ENCODE measurements around the gene SYT2. TPM values are rescaled to one million over a fixed set of nuclear protein-coding genes. Genes with fewer than 3 reads are reported as not detected.

SYT2 gene
- total and polyA plus RNA-seq, 3 donors from 2014 or later, result 2.0 to 7.2 (median 2.1) TPM

GRCh38 chr1:202592146-202592545, 118.1 kb downstream of the SYT2 start:
- WGBS, 2 donors, result 84 to 90% methylated on average over 7 of the region's 7 CpGs
- intact Hi-C loops (cut with DNase I; ENCODE audit: low total_unique reads), result no loop called here
- H3K4me3 ChIP-seq, result no peak overlapping the region
- H3K27me3 ChIP-seq, result no peaks in the 10 kb centered on the region
- no peaks in the 10 kb centered on the region for H3K36me3 ChIP-seq (ENCODE audit: low read depth, missing control alignments)
- peaks cover 15% of the 10 kb centered on the region for H3K4me1 ChIP-seq
- H3K9me3 ChIP-seq, result no peaks in the 10 kb centered on the region
- no peak overlapping the region for H3K27ac ChIP-seq
- TF ChIP-seq CTCF (IDR thresholded peaks at IDR 0.05), result no peak
- no peak for TF ChIP-seq POLR2A (IDR thresholded peaks at IDR 0.05)
- DNase-seq, result no peak

- no peak for TF ChIP-seq CTCF (IDR thresholded peaks at IDR 0.05)
- no peak for TF ChIP-seq POLR2A (IDR thresholded peaks at IDR 0.05)
- Histone ChIP-seq H3K4me1 (peaks cover 20% of the 10 kb centered on the region), H3K9me3 (no peaks in the 10 kb centered on the region), H3K4me3 (no peak overlapping the region), H3K27ac (no peak overlapping the region), H3K27me3 (no peaks in the 10 kb centered on the region), H3K36me3 (ENCODE audit: low read depth, missing control alignments) (no peaks in the 10 kb centered on the region)
- intact Hi-C loops (cut with DNase I; ENCODE audit: low total_unique reads), result no loop called here
- DNase-seq, result no peak
- WGBS, 2 donors, result 90 to 100% methylated on average over 3 to 7 of the region's 7 CpGs
Observed at GRCh38 chr1:202591515-202591914, 118.7 kb downstream of the SYT2 start.

DNA sequence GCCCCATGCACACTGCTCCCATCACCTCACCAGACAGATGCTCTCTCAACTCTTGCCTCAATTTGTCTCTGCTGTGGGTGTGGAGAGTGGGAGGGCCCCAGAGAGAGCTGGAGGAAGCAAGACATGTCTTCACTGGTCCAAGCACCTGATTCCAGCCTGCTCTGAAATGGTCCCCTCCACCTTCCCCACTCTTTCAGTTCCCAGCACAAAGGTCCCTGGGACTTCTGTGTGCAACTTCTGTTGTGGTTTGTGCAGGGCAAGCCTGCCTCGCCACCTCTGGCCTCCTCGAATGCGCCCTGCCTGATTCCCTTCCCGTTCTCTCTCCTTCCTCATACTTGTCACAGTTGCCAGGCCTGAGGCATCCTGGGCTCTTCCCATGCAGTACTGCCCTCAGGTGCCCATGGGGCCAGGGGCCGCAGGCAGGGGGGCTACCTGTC, 119.3 kb downstream of the SYT2 start:
- WGBS, 2 donors, result 85 to 86% methylated on average over 5 of the region's 5 CpGs
- Histone ChIP-seq H3K4me1 (peaks cover 20% of the 10 kb centered on the region), H3K27me3 (no peaks in the 10 kb centered on the region), H3K27ac (no peak overlapping the region), H3K36me3 (ENCODE audit: low read depth, missing control alignments) (no peaks in the 10 kb centered on the region), H3K9me3 (no peaks in the 10 kb centered on the region), H3K4me3 (no peak overlapping the region)
- DNase-seq, result no peak
- intact Hi-C loops (cut with DNase I; ENCODE audit: low total_unique reads), result no loop called here
- TF ChIP-seq CTCF (IDR thresholded peaks at IDR 0.05) (no peak), POLR2A (IDR thresholded peaks at IDR 0.05) (no peak)

GRCh38 chr1:202590126-202590525, 120.1 kb downstream of the SYT2 start:
- no peaks in the 10 kb centered on the region for H3K36me3 ChIP-seq (ENCODE audit: low read depth, missing control alignments)
- no peak overlapping the region for H3K4me3 ChIP-seq
- DNase-seq, result no peak
- no peak overlapping the region for H3K27ac ChIP-seq
- H3K4me1 ChIP-seq, result peaks cover 20% of the 10 kb centered on the region
- H3K27me3 ChIP-seq, result no peaks in the 10 kb centered on the region
- WGBS, 2 donors, result 82 to 91% methylated on average over 4 of the region's 4 CpGs
- intact Hi-C loops (cut with DNase I; ENCODE audit: low total_unique reads), result no loop called here
- no peak for TF ChIP-seq CTCF (IDR thresholded peaks at IDR 0.05)
- no peak for TF ChIP-seq POLR2A (IDR thresholded peaks at IDR 0.05)
- H3K9me3 ChIP-seq, result no peaks in the 10 kb centered on the region

GRCh38 chr1:202589190-202589930, 120.9 kb downstream of the SYT2 start:
- Histone ChIP-seq H3K36me3 (ENCODE audit: low read depth, missing control alignments) (no peaks in the 10 kb centered on the region), H3K4me3 (no peak overlapping the region), H3K27me3 (no peaks in the 10 kb centered on the region), H3K27ac (peak overlapping the region; percentile 16 to 66), H3K4me1 (peaks cover 20% of the 10 kb centered on the region), H3K9me3 (no peaks in the 10 kb centered on the region)
- intact Hi-C loops (cut with DNase I; ENCODE audit: low total_unique reads), result no loop called here
- no peak for TF ChIP-seq POLR2A (IDR thresholded peaks at IDR 0.05)
- TF ChIP-seq CTCF (IDR thresholded peaks at IDR 0.05), result no peak
- peak; percentile 72 for DNase-seq
- 55 to 62% methylated on average over 7 to 8 of the region's 8 CpGs for WGBS, 2 donors
